ENCODE data around the gene PROP1.
"Not testable (repeated sequence)": the region's sequence is repeated elsewhere in the genome, so short reads cannot be mapped to it uniquely, and the experiment has no call there.

PROP1 gene

DNA sequence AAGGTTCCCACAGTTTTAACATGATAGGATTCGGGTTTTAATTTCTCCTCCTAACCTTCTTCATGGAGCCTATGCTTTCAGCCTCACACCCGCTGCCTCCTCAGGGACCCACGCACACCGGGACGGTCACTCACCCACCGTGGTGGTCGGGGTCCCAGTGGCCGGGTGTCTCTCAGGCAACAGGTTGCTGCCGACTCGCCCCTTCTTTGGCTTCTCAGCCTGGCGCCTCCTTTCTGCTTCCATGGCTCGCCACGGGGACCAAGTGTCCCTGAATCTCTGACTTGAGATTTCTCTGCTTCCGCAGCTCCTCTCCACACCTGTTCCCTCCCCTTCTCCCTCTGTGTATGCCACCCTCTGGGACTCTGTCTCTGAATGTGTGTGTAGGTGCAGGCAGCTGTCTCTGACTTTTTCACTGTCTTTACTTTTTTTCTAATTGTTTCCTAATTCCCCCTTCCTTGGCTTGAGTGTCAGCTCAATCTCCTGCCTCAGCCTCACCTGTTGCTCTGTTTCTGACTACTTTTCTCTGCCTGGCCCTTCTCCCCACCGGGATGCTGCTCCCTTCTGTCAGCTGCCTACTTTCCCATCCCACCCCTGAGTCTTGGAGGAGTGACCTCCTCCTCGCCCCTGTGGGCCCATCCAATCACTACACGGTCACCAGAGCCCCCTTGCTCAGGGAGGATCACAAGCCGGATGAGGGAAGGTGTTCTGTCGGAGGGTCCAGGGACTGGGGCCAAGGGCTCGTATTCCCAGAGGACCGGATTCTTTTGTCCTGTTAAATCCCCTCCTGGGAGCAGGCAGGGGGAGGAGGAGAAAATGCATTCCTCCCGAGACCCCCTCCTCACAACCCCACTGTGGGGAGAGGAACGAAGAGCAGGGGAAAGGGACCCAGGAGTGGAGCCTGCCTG, at the start of gene PROP1:
TSS of gene PROP1 (minus strand) at position 552 of the 905 bp plus-strand sequence. CDS start at position 243, 309 bp downstream.
- intact Hi-C loops (cut with DNase I): no loop called here
- peak in 2 of 10 donors; percentile 74 to 79 for DNase-seq

DNA sequence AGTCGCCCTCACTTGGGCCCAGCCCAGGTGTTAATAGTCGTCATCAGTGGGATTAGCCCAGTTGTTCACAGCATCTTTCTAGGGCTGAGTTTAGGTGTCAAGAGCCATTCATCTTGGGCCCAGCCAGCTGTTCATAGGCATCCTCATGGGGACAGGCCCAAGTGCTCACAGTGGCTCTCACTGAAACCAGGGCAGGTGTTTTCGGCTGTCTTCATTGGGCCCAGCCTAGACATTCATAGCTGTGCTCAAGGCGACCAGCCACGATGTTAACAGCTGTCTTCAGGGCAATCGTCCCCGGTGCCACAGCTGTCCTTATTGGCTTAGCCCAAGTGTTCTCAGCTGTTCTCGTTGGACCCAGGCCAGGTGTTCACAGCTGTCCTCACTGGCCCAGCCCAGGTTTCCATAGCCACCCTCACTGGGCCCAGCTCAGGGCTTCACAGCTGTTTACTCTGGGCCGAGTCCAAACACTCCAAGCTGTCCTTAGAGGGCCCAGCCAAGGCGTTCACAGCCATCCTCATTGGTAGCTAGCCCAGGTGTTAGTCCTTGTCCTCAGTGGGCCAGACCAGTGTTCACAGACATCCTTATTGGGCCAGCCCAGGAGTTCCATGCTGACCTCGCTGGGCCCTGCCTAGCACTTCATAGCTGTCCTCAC, 23.5 kb upstream of the PROP1 start:
- intact Hi-C loops (cut with DNase I); DNase-seq: not testable (repeated sequence)

DNA sequence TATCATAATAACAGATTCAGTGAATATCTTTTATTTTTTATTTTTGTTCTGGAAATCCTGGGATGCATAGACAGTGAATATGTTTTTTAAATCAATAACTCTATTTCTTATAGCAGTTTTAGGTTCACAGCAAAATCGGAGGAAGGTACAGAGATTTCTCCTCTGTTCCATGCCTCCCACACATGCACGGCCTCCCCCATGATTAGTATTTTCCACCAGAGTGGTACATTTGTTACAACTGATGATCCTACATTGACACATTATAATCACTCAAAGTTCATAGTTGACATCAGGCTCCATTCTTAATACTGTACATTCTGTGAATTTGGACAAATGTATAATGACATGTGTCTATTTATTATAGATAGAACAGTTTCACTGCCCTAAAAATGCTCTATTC, 16.7 kb upstream of the PROP1 start:
- intact Hi-C loops (cut with DNase I); DNase-seq: not testable (repeated sequence)

DNA sequence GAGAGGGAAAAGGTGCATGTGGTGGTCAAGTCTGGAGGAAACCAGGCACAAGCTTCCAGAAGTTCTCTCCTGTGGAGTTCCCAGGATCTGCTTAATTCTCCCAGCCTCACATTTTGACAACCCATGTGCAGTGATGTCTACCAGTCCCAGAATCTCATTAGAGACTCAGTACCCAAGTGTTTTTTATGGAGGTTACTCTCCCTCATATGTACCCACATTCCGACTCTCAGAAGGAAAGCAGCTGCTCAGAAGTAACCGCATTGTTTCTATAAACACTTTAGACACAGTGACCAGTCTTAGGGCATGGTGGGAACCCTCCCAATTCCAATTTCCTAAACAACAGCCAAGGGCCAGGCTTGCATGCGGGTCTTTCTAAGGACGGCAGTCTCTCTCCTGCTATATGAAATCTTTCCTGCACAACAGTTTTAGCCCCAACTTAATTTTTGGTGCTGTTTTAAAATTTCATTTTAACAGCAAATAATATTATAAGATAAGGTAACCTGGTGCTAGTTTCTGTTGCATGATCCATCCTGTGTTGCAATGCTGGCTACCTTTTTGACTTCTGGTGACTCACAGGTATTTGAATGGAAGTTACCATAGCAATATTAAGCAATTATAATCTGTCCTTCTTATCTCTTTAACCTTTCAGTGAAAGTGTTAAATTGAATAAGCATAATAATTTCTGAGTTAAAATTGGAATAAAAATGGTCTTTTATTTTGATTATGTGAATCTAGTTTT, 15.9 kb upstream of the PROP1 start:
- intact Hi-C loops (cut with DNase I); DNase-seq: not testable (repeated sequence)

DNA sequence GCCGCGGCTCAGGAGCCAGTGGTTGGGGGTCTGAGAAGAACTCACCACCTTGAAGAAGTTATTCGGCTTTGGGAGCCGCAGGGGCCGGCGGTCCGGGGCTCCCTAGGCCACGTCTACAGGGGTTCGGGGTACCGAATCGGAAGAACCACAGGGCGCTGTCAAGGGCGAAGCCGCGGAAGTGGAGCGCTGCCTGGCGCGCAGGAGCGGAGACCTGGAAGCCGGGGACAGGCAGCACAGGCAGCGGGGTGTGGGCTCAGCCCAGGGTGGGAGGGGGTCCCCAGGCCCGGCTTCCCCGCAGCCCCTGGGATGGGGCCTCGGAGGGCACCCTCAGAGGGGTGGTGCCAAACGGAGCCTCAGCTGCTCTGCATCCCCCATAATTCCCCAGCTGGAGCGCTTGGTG, 11.2 kb upstream of the PROP1 start:
- DNase-seq; intact Hi-C loops (cut with DNase I): not testable (repeated sequence)

DNA sequence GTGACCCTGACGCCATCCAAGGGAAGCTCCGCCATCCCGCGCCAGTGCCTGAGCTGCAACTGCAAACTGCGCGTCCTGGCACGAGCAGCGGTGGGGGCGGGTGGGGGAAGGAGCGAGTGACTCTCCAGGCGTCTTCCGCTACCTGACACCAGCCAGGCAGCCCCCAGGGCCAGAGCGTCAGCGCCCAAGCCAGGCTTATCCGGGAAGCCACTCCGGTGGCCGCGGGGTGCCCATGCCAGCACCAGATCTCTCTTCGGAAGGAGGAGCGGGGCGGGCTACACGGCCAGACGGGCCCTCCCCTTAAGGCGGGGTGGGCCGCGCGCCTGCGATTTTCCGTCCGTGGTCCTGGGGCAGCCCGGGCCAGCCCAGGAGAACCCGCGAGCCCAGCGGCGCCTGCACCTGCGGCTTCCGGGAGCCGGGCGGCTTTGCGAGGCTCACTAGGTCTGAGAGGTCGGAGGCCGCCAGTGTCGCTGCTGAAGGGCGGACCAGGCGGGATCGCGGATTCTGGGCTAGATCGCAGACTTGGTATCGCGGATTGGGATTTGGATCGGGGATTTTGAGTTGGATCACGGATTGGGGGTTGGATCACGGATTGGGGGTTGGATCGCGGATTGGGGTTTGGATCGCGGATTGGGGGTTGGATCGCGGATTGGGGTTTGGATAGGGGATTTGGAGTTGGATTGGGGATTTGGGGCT, 10.6 kb upstream of the PROP1 start:
- peak in 2 of 10 donors; percentile 23 to 92 for DNase-seq
- intact Hi-C loops (cut with DNase I): not testable (repeated sequence)

DNA sequence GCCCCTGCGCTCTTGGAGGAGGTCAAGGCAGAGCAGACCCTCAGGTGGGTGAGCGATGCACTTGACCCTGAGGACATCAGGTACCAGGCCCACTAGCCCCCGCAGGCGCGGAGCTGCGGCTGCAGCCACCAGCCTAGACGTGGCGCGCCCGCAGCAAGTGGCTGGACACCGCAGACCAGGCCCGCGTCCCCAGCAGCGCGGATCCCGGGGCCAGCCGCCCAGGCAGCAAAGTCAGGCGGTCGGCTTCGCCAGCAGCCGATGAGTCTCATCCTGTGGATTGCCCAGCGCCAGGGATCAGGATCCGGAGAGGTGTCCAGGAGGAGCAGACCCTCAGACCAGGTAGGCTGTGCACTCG, 10.1 kb upstream of the PROP1 start:
- intact Hi-C loops (cut with DNase I); DNase-seq: not testable (repeated sequence)

DNA sequence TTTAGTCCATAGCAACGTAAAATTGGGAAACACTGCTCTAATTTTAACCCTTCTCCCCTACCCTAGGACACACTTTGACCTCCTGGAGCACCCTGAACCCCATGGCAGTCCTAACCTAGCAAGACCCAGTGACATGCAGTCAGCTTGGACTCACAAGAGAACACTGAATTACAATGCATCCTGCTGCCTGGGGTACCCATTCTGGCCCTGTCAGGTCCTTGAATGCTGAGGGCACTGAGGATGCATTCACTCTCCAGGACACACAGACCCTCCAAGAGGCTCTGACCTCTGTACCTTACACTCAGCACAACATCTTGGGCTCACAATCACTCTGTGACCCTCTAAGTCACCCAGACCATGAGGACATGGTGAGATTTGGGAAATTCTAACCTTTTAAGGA, 1.8 kb upstream of the PROP1 start:
- no peak for DNase-seq
- intact Hi-C loops (cut with DNase I): no loop called here

DNA sequence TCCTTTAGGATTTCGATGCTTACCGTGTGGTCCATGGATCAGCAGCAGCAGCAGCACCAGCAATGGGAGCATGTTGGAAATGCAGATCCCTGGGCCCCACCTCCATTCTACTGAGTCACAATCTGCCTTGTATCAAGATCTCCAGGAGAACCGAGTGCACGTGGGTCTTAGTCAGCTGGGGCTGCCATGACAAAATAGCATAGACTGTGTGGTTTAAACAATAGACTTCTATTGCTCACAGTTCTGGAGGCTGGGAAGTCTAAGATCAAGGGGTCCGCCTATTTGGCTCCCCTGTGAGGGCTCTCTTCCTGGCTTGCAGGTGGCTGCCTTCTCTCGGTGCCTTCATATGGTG, 1.3 kb upstream of the PROP1 start:
- DNase-seq: peak in 1 of 10 donors; percentile 36
- intact Hi-C loops (cut with DNase I): no loop called here

DNA sequence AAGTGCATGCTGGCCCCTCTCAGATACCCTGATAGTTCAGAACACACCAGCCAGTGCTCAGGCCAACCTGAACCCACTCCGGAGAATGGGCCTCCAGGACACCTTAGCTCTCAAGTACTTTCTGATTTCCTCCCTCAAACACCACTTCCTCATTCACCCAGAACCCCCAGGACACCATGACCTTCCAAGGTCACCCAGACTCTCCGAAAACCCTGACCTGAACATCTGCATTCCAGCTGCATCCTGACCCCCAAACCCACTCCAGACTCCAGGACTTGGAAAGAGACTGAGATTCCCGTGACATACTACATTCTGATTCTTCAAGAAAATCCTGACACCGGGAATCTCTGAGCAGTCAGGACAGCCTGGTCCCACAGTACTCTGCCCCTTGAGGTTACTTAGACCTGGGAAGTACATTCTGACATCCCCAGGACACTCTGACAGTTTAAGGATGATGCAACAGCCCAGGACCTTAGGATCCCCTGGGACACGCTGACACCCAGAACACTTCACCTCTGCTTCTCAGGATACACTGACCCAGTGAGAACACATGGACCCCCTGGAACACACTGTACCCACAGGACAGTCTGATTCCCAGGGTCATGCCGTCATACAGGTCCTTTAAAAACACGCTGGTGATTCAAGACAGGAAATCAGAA, 747 bp upstream of the PROP1 start:
- DNase-seq: no peak
- intact Hi-C loops (cut with DNase I): no loop called here

DNA sequence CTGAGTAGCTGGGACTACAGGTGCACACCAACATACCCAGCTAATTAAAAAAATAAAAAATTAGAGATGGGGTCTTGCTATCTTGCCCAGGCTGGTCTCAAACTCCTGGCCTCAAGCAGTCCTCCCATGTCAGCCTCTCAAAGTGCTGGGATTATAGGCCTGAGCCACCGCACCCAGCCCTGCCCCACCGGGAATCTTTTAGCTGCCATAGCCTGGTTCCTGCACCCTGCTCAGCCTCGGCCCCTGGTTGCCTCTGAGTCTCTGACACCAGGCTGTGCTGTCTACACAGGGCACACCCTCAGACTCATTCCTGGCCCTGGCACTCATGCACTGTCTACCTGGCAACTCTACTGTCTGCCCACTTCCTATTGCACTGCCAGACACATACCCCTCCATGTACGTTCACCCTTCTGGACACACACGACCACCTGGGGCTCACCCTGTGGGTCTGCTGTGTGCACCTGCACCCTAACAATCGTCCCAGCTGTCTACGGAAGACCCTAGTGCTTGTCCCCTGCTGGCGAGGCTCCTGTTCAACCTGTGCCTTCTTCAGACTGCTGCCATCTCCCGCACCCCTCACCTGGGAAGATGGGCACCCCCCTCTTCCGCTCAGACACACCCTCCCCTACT, 1.4 kb downstream of the PROP1 start:
- intact Hi-C loops (cut with DNase I): no loop called here
- DNase-seq: peak in 1 of 10 donors; percentile 53

DNA sequence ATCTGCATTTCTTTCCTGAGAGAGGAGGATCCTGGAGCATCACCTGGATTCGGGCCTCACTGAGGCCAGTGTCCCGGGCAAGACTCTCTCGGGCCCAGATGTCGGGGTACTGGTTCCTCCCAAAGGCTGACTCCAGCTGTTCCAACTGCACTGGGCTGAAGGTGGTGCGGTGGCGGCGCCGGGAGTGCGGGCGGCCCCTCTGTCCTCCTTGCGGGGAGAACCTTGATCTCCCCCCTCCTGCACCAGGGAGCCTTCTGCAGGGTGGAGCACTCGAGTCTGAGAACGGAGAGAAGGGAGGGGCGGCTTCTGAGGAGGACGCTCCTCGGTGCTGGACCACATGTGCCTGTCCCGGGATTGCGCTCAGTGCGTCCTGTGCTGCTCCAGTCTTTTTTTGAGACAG, 2.0 kb downstream of the PROP1 start:
- intact Hi-C loops (cut with DNase I): no loop called here
- peak in 2 of 10 donors; percentile 57 to 62 for DNase-seq

DNA sequence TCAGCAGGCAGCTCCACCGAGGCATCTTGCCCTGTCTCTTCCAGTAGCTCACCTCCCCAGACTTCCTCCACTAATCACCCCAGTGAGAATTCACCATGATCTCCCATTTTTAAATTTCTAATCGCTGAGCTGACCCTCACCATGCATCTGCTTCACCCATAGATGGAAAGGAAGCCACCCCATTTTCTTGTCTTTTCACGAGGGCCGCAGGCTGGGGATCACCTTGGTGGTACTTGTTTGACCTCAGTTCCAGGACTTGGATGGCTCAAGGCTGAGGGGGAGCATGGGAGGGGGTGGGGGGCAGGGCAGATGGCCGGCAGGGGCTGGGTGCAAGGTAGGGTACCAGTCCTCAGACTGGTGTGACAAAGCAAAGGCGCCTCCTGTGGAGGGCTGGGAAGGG, 3.6 kb downstream of the PROP1 start:
- intact Hi-C loops (cut with DNase I): no loop called here
- no peak for DNase-seq

DNA sequence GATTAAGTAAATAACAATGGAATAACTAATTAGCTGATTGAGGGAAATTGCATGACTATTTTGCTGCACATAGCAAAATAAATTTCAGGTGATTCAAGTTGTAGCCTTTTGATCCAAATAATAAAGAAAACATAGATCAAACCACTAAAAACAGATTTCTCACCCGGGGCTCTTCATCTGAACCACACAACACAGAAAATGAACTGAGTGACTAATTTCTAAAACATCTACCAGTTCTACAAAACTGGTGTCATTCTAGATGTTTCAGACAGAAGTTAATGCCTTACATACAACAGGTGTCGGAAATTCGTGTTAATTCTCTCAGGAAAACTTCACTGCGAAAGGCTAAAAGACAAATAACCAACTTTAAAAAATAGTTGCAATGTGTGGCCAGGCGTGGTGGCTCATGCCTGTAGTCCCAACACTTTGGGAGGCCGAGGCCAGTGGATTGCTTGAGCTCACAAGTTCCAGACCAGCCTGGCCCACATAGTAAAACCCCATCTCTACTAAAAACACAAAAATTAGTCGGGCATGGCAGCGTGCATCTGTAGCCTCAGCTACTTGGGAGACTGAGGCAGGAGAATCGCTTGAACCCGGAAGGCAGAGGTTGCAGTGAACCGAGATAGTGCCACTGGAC, 6.9 kb downstream of the PROP1 start:
- intact Hi-C loops (cut with DNase I): no loop called here

DNA sequence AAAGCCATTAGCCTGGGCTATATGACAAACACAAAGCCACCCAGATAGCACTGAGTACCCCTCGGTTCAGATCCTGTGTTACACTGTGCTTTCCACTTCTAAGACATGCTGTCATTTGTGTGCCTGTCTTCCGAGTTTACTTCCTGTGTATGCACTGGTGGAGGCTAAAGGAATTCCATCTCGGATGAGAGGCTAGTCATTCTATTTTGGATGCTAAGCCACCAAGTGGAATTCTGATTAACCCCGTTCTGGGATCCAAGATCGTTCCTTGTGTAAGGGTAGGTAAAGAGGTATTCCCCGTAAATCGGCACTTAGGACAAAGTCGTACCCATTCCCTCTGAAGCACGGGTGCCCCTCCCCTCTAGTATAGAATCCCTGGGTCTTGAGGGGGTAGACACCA, 8.7 kb downstream of the PROP1 start:
- DNase-seq: no peak
- intact Hi-C loops (cut with DNase I): no loop called here

More for the DNA sequence above, 6.9 kb downstream of the PROP1 start:
- peak in 1 of 10 donors; percentile 25 for DNase-seq

DNA sequence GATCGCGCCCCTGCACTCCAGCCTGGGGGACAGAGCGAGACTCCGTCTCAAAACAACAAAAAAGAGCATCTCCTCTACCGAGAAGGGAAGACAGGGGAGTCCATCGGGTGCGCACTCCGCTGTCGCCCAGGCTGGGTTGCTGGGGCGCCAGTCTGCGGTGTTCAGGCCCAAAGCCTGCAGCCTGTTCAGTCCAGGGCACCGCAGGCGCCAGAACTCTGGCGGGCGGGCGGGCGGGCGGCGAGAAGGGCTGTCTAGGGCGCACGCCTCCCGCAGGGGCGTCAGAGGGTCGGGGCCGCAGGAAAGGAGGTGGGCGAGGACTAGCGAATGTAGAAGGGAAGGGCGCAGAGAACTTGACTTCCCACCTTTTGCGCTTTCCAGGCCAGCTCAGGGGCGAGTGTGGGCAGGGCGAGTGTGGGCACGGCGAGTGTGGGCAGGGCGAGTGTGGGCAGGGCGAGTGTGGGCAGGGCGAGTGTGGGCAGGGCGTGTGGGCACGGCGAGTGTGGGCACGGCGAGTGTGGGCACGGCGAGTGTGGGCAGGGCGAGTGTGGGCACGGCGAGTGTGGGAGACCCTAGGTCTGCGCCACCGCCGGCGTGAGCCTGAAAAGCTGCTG, 10.5 kb downstream of the PROP1 start:
- DNase-seq: no peak
- intact Hi-C loops (cut with DNase I): no loop called here

DNA sequence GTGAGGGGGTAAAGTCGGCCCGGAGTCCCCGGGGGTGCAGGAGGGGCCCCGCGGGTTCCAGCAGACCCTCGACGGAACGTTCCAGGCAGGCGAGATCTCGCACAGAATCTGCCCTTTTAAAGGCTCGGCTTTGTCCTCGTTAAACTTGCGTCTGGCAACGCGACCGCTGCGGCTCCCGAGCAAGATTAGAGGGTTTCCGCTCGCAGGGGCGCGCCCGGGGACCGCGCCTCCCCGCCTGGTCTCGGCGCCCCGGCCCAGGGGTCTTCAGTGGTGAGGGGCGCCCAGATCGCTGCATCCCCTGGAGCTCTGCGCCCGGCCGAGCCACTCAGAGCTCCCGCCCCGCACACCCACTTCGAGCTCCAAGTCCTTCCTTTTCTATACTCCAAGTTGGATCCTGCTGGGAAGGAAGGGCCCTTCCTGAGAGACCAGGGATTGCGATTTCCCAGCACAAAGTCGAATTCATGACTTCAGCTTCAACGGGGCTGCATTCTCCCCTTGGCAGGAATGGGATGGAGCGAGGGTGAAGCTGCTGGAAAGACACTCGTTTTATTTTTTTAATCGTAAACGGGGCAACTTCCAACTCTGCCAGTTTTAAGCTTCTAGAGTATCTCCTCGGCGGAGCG, 11.3 kb downstream of the PROP1 start:
- DNase-seq: no peak
- intact Hi-C loops (cut with DNase I): no loop called here

Measured in posterior cingulate gyrus (tissue), 11 donors.